ENCODE measurements around the gene RAB12. TPM values are rescaled to one million over a fixed set of nuclear protein-coding genes. Genes with fewer than 3 reads are reported as not detected.

RAB12 gene
- total RNA-seq, 1 experiment from 2014 or later, result 79.4 TPM

DNA sequence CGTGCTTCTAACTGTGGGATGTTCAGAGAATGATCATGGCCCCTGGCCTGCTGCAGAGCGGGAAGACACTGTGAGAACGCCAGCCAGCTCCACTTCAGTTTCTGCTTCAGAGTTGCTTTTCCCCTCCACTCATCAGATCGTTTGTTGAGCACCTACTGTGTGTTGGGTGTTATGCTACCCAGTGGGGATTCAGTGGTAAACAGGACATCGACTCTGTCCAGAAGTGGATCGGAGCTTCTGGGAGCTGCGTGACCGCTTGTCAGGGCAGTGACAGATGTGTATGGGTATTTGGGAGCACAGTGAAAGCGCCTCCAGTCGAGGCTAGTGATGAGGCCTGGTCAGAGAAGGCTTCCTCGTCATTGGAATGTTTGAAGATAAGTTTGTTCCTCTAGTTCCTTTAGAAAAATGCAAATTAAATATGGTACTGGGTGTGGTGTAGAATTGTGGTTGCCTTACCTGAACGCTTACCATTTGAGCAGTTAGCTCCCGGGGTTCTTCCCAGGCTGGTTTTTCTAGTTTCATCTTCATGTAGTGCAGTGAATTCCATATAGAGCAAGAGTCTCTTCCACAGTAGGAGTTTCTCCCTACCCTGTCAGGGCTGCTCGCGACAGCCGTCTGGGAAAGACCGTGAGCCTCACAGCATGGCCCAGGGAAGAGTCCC, 2.8 kb downstream of the RAB12 start:
- Histone ChIP-seq H3K36me3 (ENCODE audit: low read depth) (no peaks in the 10 kb centered on the region), H3K27ac (peak overlapping the region; percentile 79), H3K9me2 (ENCODE audit: insufficient read depth) (no peaks in the 10 kb centered on the region), H3K9me3 (ENCODE audit: insufficient read depth, low read depth) (no peaks in the 10 kb centered on the region), H2AFZ (no peak overlapping the region), H4K20me1 (ENCODE audit: insufficient read depth) (peaks cover 9% of the 10 kb centered on the region; the same call in 1 of the 2 replicates), H3K4me1 (replicated peaks; ENCODE audit: insufficient read depth) (peaks cover 66% of the 10 kb centered on the region), H3K79me2 (ENCODE audit: low read depth) (peaks cover 72% of the 10 kb centered on the region), H3K4me3 (peak overlapping the region; percentile 98; the same call in 1 of the 2 replicates), H3K27me3 (ENCODE audit: insufficient read depth, low read depth) (no peaks in the 10 kb centered on the region), H3K4me2 (peak overlapping the region; percentile 86), H3F3A (ENCODE audit: insufficient read depth, low read depth) (peaks cover 16% of the 10 kb centered on the region)
- POLR2A ChIA-PET (ENCODE audit: unreplicated experiment), result interaction anchor here (0.6 to 0.7 kb wide), 3 partner anchors 26 to 1923 kb away, joined by 3 to 5 read pairs (median 3); no protein-coding TSS in a partner anchor
- BruUV-seq (replicated peaks), result no TSS peak
- CTCF ChIA-PET, result interaction anchor here (0.6 kb wide), 1 partner anchor 1510 kb away, joined by 5 read pairs; no protein-coding TSS in a partner anchor
- TF ChIP-seq EZH2 (IDR thresholded peaks at IDR 0.05; ENCODE audit: low read depth), result no peak
- TF ChIP-seq, protein P1, sequence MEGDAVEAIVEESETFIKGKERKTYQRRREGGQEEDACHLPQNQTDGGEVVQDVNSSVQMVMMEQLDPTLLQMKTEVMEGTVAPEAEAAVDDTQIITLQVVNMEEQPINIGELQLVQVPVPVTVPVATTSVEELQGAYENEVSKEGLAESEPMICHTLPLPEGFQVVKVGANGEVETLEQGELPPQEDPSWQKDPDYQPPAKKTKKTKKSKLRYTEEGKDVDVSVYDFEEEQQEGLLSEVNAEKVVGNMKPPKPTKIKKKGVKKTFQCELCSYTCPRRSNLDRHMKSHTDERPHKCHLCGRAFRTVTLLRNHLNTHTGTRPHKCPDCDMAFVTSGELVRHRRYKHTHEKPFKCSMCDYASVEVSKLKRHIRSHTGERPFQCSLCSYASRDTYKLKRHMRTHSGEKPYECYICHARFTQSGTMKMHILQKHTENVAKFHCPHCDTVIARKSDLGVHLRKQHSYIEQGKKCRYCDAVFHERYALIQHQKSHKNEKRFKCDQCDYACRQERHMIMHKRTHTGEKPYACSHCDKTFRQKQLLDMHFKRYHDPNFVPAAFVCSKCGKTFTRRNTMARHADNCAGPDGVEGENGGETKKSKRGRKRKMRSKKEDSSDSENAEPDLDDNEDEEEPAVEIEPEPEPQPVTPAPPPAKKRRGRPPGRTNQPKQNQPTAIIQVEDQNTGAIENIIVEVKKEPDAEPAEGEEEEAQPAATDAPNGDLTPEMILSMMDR (conservative IDR thresholded peaks at IDR 0.05), result no peak
- intact Hi-C loops (cut with micrococcal nuclease; ENCODE audit: unreplicated experiment), result loop anchor here (1.0 to 5.0 kb wide), 3 partner anchors 95 to 525 kb away; partner anchors contain the start of genes ANKRD12, MTCL1 and NDUFV2
- DNase-seq, result peak; percentile 76 to 93

DNA sequence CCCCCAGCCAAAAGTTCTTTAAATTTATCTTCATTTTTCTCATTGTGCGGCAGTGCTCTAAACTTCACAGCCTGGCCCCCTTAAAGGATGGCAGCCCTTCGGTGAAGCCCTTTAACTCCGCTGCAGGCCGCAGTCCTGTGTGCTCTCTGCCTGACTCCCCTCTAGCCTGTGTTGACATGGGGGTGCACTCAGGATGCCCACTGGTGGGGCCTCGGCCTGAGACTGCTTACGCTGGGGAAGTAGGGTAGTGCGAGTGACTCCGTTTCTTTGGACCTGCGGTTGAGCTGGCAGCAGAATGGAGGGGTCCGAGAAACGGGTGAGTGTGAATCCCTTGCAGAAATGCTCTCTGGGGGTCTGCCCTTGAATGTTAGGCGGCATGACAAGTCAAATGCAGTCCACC, 5.6 kb downstream of the RAB12 start:
- TF ChIP-seq, protein P1 (conservative IDR thresholded peaks at IDR 0.05), result no peak
- DNase-seq, result no peak
- intact Hi-C loops (cut with micrococcal nuclease; ENCODE audit: unreplicated experiment), result loop anchor here (5.0 kb wide), 2 partner anchors 92 to 522 kb away; partner anchors contain the start of genes ANKRD12 and MTCL1
- H3K27me3 ChIP-seq (ENCODE audit: insufficient read depth, low read depth), result no peaks in the 10 kb centered on the region
- H3K9me2 ChIP-seq (ENCODE audit: insufficient read depth), result no peaks in the 10 kb centered on the region
- H3K4me1 ChIP-seq (replicated peaks; ENCODE audit: insufficient read depth), result peaks cover 58% of the 10 kb centered on the region
- H3K4me3 ChIP-seq, result no peak overlapping the region
- TSS peak; percentile 44 for BruUV-seq (replicated peaks)
- CTCF ChIA-PET, result interaction anchor here (1.2 kb wide), 1 partner anchor 10 kb away, joined by 3 read pairs; no protein-coding TSS in a partner anchor
- POLR2A ChIA-PET (ENCODE audit: unreplicated experiment), result interaction anchor here (0.6 kb wide), 2 partner anchors 169 to 246 kb away, joined by 3 to 6 read pairs; no protein-coding TSS in a partner anchor
- no peaks in the 10 kb centered on the region; the same call in 1 of the 2 replicates for H3K36me3 ChIP-seq (ENCODE audit: low read depth)
- peak overlapping the region; percentile 67 for H3K4me2 ChIP-seq
- H3K79me2 ChIP-seq (ENCODE audit: low read depth), result peaks cover 98% of the 10 kb centered on the region
- H2AFZ ChIP-seq, result no peak overlapping the region
- H3K9me3 ChIP-seq (ENCODE audit: insufficient read depth, low read depth), result no peaks in the 10 kb centered on the region
- peaks cover 16% of the 10 kb centered on the region for H3F3A ChIP-seq (ENCODE audit: insufficient read depth, low read depth)
- peaks cover 9% of the 10 kb centered on the region; the same call in 1 of the 2 replicates for H4K20me1 ChIP-seq (ENCODE audit: insufficient read depth)
- peak overlapping the region; percentile 83 for H3K27ac ChIP-seq

DNA sequence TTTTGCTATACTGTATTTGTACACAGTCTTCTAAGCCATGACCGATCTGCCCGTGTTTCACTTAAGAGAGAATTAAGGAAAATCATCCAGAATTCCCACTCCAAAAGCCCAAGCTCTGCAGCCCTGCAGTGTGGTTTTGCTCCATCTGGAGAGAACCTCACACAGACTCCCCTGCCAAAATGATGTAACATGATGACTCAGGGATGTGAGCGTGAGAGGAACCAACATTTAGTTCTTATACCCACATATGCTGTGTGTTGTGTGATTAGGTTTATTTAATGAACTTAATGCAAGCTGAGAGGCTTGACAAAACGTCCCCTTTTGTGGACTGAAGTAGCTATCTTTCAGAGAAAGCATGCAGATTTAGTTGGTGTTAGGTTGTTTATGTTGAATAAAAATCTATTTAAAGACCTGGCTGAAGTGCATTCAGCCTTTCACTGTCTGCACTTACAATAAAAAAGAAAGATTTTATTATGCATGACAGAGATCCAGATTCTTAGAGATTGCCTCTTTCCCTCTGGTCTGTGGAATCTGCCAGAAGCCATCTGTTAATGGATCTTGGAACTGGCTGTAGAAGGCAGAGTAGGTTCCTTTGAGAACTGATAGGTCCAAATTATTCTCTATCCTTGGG, 6.3 kb downstream of the RAB12 start:
- H4K20me1 ChIP-seq (ENCODE audit: insufficient read depth), result peaks cover 9% of the 10 kb centered on the region; the same call in 1 of the 2 replicates
- intact Hi-C loops (cut with micrococcal nuclease; ENCODE audit: unreplicated experiment), result no loop called here
- H3K79me2 ChIP-seq (ENCODE audit: low read depth), result peaks cover 98% of the 10 kb centered on the region
- TF ChIP-seq EZH2 (IDR thresholded peaks at IDR 0.05; ENCODE audit: low read depth), result no peak
- TF ChIP-seq, protein P1 (conservative IDR thresholded peaks at IDR 0.05), result no peak
- no peaks in the 10 kb centered on the region for H3K9me3 ChIP-seq (ENCODE audit: insufficient read depth, low read depth)
- no peaks in the 10 kb centered on the region for H3K9me2 ChIP-seq (ENCODE audit: insufficient read depth)
- H3K4me3 ChIP-seq, result peak overlapping the region; percentile 6; the same call in 1 of the 2 replicates
- CTCF ChIA-PET, result interaction anchor here (1.2 kb wide), 1 partner anchor 11 kb away, joined by 3 read pairs; no protein-coding TSS in a partner anchor
- H3K27ac ChIP-seq, result peak overlapping the region; percentile 83
- DNase-seq, result peak; percentile 29 to 80
- H3K4me2 ChIP-seq, result peak overlapping the region; percentile 67
- H3K4me1 ChIP-seq (replicated peaks; ENCODE audit: insufficient read depth), result peaks cover 58% of the 10 kb centered on the region
- POLR2A ChIA-PET (ENCODE audit: unreplicated experiment), result interaction anchor here (0.6 to 1.0 kb wide), 3 partner anchors 170 to 1018 kb away, joined by 3 to 6 read pairs (median 5); no protein-coding TSS in a partner anchor
- no peaks in the 10 kb centered on the region for H3K27me3 ChIP-seq (ENCODE audit: insufficient read depth, low read depth)
- no peaks in the 10 kb centered on the region; the same call in 1 of the 2 replicates for H3K36me3 ChIP-seq (ENCODE audit: low read depth)
- H3F3A ChIP-seq (ENCODE audit: insufficient read depth, low read depth), result peaks cover 16% of the 10 kb centered on the region
- H2AFZ ChIP-seq, result no peak overlapping the region
- BruUV-seq (replicated peaks), result no TSS peak
